ENCODE data around the gene NR2E3.

The NR2E3 gene

DNA sequence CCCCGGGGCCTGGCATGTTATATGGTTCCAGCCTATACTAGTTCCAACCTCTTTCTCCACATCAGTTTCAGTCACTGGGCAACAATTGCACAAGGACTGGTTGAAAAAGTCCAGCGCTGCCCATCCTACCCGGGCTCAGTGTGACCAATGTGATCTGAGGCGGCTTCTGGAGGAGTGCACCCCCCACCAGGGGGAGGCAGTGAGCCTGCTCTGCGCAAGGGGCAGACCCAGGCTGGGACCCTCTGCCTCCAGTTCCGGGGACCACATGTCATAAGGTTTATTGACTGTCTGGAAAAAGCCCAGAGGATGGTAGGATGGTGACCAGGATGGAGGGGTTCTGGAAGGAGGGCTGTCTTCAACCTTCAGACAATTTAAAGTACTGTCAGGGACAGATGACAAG is 25.6 kb upstream of the NR2E3 start:
- Mint-ChIP-seq H3K36me3 (ENCODE audit: low read depth) (no peaks in the 10 kb centered on the region), H3K27me3 (peaks cover 27% of the 10 kb centered on the region), H3K9me3 (no peaks in the 10 kb centered on the region), H3K27ac (no peak overlapping the region), H3K4me1 (peaks cover 4% of the 10 kb centered on the region), H3K4me3 (no peak overlapping the region)
- ATAC-seq (no peak), DNase-seq (peak; percentile 35)

DNA sequence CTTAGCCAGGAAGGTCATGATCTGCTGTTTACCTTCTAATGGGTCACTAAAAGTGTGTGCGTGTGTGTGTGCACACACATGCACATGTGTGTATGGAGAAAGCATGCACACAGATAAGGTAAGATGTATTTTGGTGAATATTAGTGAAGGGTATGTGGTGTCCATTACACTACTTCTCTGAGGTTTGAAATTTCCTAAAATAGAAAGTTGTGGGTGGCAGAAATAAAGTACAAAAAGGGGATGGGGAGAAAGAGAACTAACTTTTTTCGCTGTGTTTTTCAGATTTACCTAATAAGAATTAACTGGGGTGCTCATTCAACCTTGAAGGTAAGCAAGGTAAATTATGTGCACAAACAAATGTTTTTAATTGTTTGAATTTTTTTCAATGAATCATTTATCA is 24.4 kb upstream of the NR2E3 start:
- DNase-seq (no peak), ATAC-seq (no peak)
- no peak overlapping the region for H3K27ac Mint-ChIP-seq
- H3K36me3 Mint-ChIP-seq (ENCODE audit: low read depth): no peaks in the 10 kb centered on the region
- H3K4me3 Mint-ChIP-seq: no peak overlapping the region
- H3K27me3 Mint-ChIP-seq: peaks cover 21% of the 10 kb centered on the region
- no peaks in the 10 kb centered on the region for H3K9me3 Mint-ChIP-seq
- peaks cover 1% of the 10 kb centered on the region for H3K4me1 Mint-ChIP-seq

GRCh38 chr15:71786673-71787072 is 23.7 kb upstream of the NR2E3 start:
- DNase-seq (no peak), ATAC-seq (no peak)
- peaks cover 15% of the 10 kb centered on the region for H3K27me3 Mint-ChIP-seq
- H3K36me3 Mint-ChIP-seq (ENCODE audit: low read depth): no peaks in the 10 kb centered on the region
- H3K4me3 Mint-ChIP-seq: no peak overlapping the region
- no peaks in the 10 kb centered on the region for H3K9me3 Mint-ChIP-seq
- H3K27ac Mint-ChIP-seq: no peak overlapping the region
- H3K4me1 Mint-ChIP-seq: no peaks in the 10 kb centered on the region

GRCh38 chr15:71788646-71789579 is 21.4 kb upstream of the NR2E3 start:
- Mint-ChIP-seq H3K36me3 (ENCODE audit: low read depth) (no peaks in the 10 kb centered on the region), H3K27me3 (peaks cover 16% of the 10 kb centered on the region), H3K9me3 (no peaks in the 10 kb centered on the region), H3K27ac (no peak overlapping the region), H3K4me1 (no peaks in the 10 kb centered on the region), H3K4me3 (no peak overlapping the region)
- ATAC-seq (no peak), DNase-seq (no peak)

DNA sequence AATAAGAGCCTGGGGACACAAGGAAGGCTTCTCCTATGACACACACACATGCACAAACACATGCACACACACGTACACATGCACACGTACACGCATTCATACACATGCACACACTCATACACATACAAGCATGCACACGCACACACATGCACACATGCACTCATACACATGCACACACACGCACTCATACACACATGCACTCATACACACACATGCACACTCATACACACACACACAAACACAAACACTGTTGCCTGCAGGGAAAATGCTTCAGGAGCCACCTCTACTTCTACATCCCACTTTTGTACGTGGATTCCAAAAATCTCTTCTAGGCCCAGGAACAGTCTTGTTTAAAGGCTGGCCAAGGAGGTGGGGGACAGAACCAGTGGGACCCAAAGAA is 20.7 kb upstream of the NR2E3 start:
- no peak for ATAC-seq

DNA sequence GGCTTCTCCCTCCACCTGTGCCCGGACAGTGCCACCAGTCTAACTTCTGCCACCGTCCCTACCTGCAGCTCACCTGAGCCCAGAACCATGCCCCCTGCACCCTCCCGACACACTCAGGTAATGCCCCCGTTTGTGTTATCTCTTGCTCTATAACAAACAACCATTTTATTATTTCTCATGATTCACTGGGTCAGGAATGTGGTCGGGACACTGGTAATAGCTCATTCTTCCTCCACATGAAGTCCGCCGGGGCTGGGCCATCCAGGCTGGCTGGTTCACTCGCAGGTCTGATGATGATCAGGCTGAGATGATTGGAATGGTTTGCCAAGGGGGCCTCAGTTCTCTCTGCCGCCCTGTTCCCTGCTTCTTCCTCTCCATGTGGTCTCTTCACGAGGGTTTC is 20.3 kb upstream of the NR2E3 start:
- ATAC-seq: no peak
- no peak for DNase-seq
- H3K4me3 Mint-ChIP-seq: no peak overlapping the region
- H3K9me3 Mint-ChIP-seq: no peaks in the 10 kb centered on the region
- peaks cover 12% of the 10 kb centered on the region for H3K27me3 Mint-ChIP-seq
- no peaks in the 10 kb centered on the region for H3K36me3 Mint-ChIP-seq (ENCODE audit: low read depth)
- H3K27ac Mint-ChIP-seq: no peak overlapping the region
- no peaks in the 10 kb centered on the region for H3K4me1 Mint-ChIP-seq

More for the DNA sequence above, 20.7 kb upstream of the NR2E3 start:
- H3K27ac Mint-ChIP-seq: no peak overlapping the region
- no peak for DNase-seq
- H3K36me3 Mint-ChIP-seq (ENCODE audit: low read depth): no peaks in the 10 kb centered on the region
- H3K4me3 Mint-ChIP-seq: no peak overlapping the region
- H3K4me1 Mint-ChIP-seq: no peaks in the 10 kb centered on the region
- no peaks in the 10 kb centered on the region for H3K9me3 Mint-ChIP-seq
- H3K27me3 Mint-ChIP-seq: peaks cover 16% of the 10 kb centered on the region

DNA sequence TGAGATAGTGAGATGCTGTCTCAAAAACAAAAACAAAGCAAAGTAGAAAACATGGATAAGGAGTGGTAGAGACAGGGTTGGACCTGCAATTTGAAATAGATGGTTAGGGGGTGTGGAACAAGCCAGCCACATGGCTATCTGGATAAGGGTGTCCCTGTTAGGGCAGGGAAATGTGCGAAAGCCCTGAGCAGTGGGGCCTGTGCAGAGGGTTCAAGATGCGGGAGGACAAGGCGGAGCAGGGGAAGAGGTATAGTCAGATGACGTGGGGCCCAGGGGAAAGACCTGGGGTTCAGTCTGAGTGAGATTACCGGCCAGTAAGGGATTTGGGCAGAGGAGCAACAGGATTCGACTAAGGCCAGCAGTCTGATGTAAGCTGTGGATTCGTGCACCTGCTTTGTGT is 18.4 kb upstream of the NR2E3 start:
- Mint-ChIP-seq H3K4me3 (no peak overlapping the region), H3K36me3 (ENCODE audit: low read depth) (no peaks in the 10 kb centered on the region)
- ATAC-seq: no peak

DNA sequence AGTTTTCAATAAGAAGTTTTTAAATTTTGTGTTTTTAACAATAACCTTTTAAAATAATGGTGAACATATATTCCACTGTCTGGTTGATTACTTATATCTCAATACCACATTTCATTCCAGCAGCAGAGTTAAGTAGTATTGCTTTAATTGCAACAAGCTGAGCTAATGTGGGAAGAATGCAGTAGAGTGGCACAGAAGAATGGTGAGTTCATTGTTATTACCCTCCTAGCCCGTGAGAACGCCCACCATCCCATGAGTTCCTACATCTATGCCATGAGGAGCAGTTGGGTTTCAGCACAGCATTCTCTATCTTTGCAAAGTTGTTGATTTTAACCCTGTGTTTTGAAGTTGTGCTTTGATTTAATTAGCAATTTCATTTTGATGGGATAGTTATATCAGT is 17.8 kb upstream of the NR2E3 start:
- H3K9me3 Mint-ChIP-seq: no peaks in the 10 kb centered on the region
- no peak for ATAC-seq
- no peaks in the 10 kb centered on the region for H3K4me1 Mint-ChIP-seq
- DNase-seq: no peak
- H3K27ac Mint-ChIP-seq: no peak overlapping the region
- no peak overlapping the region for H3K4me3 Mint-ChIP-seq
- peaks cover 8% of the 10 kb centered on the region for H3K27me3 Mint-ChIP-seq
- no peaks in the 10 kb centered on the region for H3K36me3 Mint-ChIP-seq (ENCODE audit: low read depth)

More for the DNA sequence above, 18.4 kb upstream of the NR2E3 start:
- DNase-seq: no peak
- Mint-ChIP-seq H3K27me3 (peaks cover 8% of the 10 kb centered on the region), H3K9me3 (no peaks in the 10 kb centered on the region), H3K4me1 (no peaks in the 10 kb centered on the region), H3K27ac (no peak overlapping the region)

DNA sequence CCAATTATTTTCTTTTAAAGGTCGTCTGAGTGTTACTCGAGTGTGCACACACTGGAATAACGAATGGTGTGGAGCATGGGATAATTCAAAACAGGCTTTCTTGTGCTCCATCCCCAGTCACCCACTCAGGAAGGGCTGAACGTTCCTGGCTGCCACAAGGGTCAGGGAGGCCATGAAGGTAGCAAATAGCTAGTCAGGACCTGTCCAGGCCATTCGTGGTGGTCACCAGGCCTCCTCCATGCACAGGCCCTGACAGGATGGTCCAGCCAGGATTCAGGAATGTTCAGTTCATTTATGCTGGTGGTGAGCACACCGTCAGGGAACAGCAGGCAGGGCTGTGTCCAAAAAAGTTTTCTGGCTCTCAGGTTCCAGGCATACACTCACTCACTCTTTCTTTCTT is 11.7 kb upstream of the NR2E3 start:
- DNase-seq (no peak), ATAC-seq (no peak)
- no peaks in the 10 kb centered on the region for H3K36me3 Mint-ChIP-seq (ENCODE audit: low read depth)
- no peak overlapping the region for H3K4me3 Mint-ChIP-seq
- H3K27me3 Mint-ChIP-seq: peaks cover 16% of the 10 kb centered on the region
- H3K27ac Mint-ChIP-seq: no peak overlapping the region
- no peaks in the 10 kb centered on the region for H3K4me1 Mint-ChIP-seq
- H3K9me3 Mint-ChIP-seq: no peaks in the 10 kb centered on the region

DNA sequence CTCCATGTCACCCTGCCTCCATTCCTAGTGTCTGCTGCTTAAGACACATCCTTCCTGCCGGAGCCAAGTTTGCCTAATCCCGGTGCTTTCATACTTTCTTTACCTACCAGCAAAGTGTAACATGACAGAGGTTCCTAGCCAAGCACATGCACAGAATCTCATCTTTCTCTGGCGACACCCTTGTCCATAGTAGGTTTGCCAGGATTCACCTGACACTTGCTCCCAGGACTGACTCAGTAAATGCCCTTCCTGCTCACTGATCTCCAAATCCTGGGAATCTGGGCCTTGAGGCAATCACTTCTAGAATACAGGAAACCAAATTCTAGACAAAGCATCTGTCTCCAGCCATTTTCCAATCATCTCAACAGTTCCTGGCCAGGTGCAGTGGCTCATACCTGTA is 10.2 kb upstream of the NR2E3 start:
- Mint-ChIP-seq H3K4me1 (no peaks in the 10 kb centered on the region), H3K9me3 (no peaks in the 10 kb centered on the region), H3K4me3 (no peak overlapping the region), H3K36me3 (ENCODE audit: low read depth) (no peaks in the 10 kb centered on the region), H3K27me3 (peaks cover 16% of the 10 kb centered on the region), H3K27ac (no peak overlapping the region)
- ATAC-seq (no peak), DNase-seq (no peak)

- Mint-ChIP-seq H3K4me3 (no peak overlapping the region), H3K27ac (no peak overlapping the region), H3K27me3 (peaks cover 16% of the 10 kb centered on the region), H3K9me3 (no peaks in the 10 kb centered on the region), H3K4me1 (no peaks in the 10 kb centered on the region), H3K36me3 (ENCODE audit: low read depth) (no peaks in the 10 kb centered on the region)
- DNase-seq: peak; percentile 16
- no peak for ATAC-seq
Observed at GRCh38 chr15:71800835-71801745, 9.3 kb upstream of the NR2E3 start.

DNA sequence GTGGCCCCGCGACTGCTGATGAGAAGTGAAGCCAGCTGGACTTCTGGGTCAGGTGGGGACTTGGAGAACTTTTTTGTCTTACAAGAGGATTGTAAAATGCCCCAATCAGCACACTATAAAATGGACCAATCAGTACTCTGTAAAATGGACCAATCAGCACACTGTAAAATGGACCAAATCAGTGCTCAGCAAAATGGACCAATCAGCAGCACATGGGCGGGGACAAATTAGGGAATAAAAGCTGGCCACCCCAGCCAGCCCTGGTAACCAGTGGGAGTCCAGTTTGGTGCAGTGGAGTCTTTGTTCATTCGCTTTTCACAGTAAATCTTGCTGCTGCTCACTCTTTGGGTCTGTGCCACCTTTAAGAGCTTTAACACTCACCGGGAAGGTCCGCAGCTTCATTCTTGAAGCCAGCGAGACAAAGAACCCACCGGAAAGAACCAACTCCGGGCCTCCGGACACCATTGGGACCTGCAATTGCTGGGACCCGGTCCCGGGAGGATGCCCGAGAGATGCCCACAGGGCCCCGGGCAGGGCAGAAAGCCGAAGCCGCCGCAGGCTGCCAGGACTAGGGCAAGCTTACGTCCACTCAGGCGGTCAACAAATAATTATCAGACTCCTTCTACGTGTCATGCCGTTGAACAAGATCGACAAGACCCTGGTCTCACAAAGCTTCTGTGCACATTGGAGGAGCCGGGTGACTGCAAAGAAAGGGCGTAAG is 8.3 kb upstream of the NR2E3 start:
- H3K27ac Mint-ChIP-seq: no peak overlapping the region
- no peaks in the 10 kb centered on the region for H3K4me1 Mint-ChIP-seq
- no peak for ATAC-seq
- DNase-seq: no peak
- H3K4me3 Mint-ChIP-seq: no peak overlapping the region
- no peaks in the 10 kb centered on the region for H3K36me3 Mint-ChIP-seq (ENCODE audit: low read depth)
- no peaks in the 10 kb centered on the region for H3K9me3 Mint-ChIP-seq
- peaks cover 14% of the 10 kb centered on the region for H3K27me3 Mint-ChIP-seq

DNA sequence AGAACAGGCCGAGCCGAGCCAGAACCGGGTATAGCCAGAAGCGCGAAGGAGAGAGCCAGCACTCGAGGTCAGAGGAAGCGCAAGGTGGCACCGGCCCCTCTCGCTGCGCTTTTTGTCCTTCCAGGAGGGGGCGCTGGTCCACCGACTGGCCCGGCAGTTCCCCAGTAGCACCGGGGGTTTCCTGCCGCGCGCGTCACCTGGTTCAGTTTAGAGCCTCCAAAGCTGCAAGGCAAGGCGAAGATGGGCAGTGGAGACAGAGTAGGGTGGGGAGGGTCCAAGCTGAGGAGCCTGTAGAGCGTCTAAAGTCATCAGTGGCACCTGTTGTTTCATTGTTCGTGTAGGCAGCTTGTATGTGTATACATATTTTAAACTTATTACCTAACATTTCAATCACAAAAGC is 7.6 kb upstream of the NR2E3 start:
- peak; percentile 58 for DNase-seq
- peak; percentile 15 for ATAC-seq
- no peak overlapping the region for H3K27ac Mint-ChIP-seq
- no peaks in the 10 kb centered on the region for H3K4me1 Mint-ChIP-seq
- H3K27me3 Mint-ChIP-seq: peaks cover 14% of the 10 kb centered on the region
- no peak overlapping the region for H3K4me3 Mint-ChIP-seq
- H3K36me3 Mint-ChIP-seq (ENCODE audit: low read depth): no peaks in the 10 kb centered on the region
- H3K9me3 Mint-ChIP-seq: no peaks in the 10 kb centered on the region

DNA sequence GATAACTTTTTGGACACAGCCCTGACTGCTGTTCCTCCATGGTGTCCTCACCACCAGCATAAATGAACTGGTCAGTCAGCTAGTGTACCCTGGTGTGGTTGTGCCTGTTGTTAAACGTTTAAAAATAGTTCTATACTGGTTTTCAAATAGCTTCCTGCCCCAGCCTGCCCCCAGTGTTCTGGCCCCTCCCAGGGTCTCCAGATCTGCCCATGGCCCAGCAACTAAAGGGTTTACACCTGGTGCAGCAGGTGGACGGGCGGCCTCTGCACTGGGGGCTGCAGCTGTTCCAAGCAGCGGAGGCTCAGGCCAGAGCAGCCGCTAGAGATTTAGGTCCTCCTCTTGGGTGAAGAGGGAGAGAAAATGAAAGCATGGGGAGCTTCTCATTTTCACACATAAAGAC is 6.1 kb upstream of the NR2E3 start:
- DNase-seq (no peak), ATAC-seq (no peak)
- no peaks in the 10 kb centered on the region for H3K4me1 Mint-ChIP-seq
- no peaks in the 10 kb centered on the region for H3K9me3 Mint-ChIP-seq
- H3K27ac Mint-ChIP-seq: no peak overlapping the region
- H3K36me3 Mint-ChIP-seq (ENCODE audit: low read depth): no peaks in the 10 kb centered on the region
- H3K27me3 Mint-ChIP-seq: peaks cover 14% of the 10 kb centered on the region
- H3K4me3 Mint-ChIP-seq: no peak overlapping the region
